Karpas-422 (cell line): ENCODE data around the gene SF1. TPM values are rescaled to one million over a fixed set of nuclear protein-coding genes. Genes with fewer than 3 reads are reported as not detected.

Experiments
- DNase-seq: peaks from one replicate; pipeline ENCODE4 v3.0.0-alpha.2; 2015
- H2AFZ ChIP-seq: fragments of 200-600 bp; sonication (generic); 2 replicates; pipeline ENCODE4 v1.6.1; 2014; ENCODE audit warnings: antibody characterized with exemption, low read length, mixed read lengths
- H3K27ac ChIP-seq: fragments of 200-600 bp; sonication (generic); 2 replicates; pipeline ENCODE4 v1.5.1; 2014; ENCODE audit warnings: mild to moderate bottlenecking, low read length, moderate library complexity
- H3K27me3 ChIP-seq: fragments of 200-600 bp; sonication (generic); 2 replicates; pipeline ENCODE4 v1.6.1; 2014; ENCODE audit warnings: low read length, mixed read lengths
- H3K36me3 ChIP-seq: fragments of 200-600 bp; sonication (generic); 2 replicates; pipeline ENCODE4 v1.6.1; 2014; ENCODE audit warnings: low read length, mixed read lengths; ENCODE audit not compliant: insufficient read depth
- H3K4me1 ChIP-seq: fragments of 200-600 bp; sonication (generic); 2 replicates; pipeline ENCODE4 v1.6.1; 2014; ENCODE audit warnings: mild to moderate bottlenecking, low read length, mixed read lengths
- H3K4me2 ChIP-seq: fragments of 200-600 bp; sonication (generic); 2 replicates; pipeline ENCODE4 v1.6.1; 2014; ENCODE audit warnings: low read length, low read depth, mild to moderate bottlenecking; ENCODE audit not compliant: poor library complexity, severe bottlenecking
- H3K4me3 ChIP-seq: fragments of 200-600 bp; sonication (generic); 2 replicates; pipeline ENCODE4 v1.5.1; 2014; ENCODE audit warnings: mild to moderate bottlenecking, antibody characterized with exemption, low read length, mixed read lengths
- H3K79me2 ChIP-seq: fragments of 200-600 bp; sonication (generic); 2 replicates; pipeline ENCODE4 v1.6.1; 2014; ENCODE audit warnings: mild to moderate bottlenecking, low read length, mixed read lengths
- H3K9ac ChIP-seq: fragments of 200-600 bp; sonication (generic); 2 replicates; pipeline ENCODE4 v1.6.0; 2014; ENCODE audit warnings: low read length
- H3K9me2 ChIP-seq: fragments of 200-600 bp; sonication (generic), shearing (Covaris generic); replicated peaks from 2 replicates; pipeline ENCODE4 v1.6.0; 2014; ENCODE audit warnings: mild to moderate bottlenecking, low read length, moderate library complexity; ENCODE audit not compliant: insufficient read depth
- H3K9me3 ChIP-seq: fragments of 300-700, 200-600 bp; sonication (generic); 2 replicates; pipeline ENCODE4 v1.6.1; 2014; ENCODE audit warnings: low read length, mixed read lengths
- H4K20me1 ChIP-seq: fragments of 200-600 bp; sonication (generic); 2 replicates; pipeline ENCODE4 v1.6.1; 2014; ENCODE audit warnings: mild to moderate bottlenecking, antibody characterized with exemption, low read length, low read depth; ENCODE audit not compliant: insufficient read depth
- total RNA-seq: library from RNA; depleted of rRNA; stranded (reverse); fragments of >200 nt; shearing (Covaris generic); gene quantifications from 2 replicates; pipeline ENCODE4 v1.2.3, GENCODE V29; 2014; ENCODE audit warnings: low replicate concordance

SF1 gene
- total RNA-seq, 1 experiment from 2014 or later, result 156 TPM

- H3K27ac ChIP-seq, result no peak overlapping the region
- no peaks in the 10 kb centered on the region for H4K20me1 ChIP-seq
- H3K4me1 ChIP-seq, result peaks cover 14% of the 10 kb centered on the region
- peaks cover under 1% of the 10 kb centered on the region for H3K79me2 ChIP-seq
- no peak overlapping the region for H3K4me2 ChIP-seq
- H3K36me3 ChIP-seq, result no peaks in the 10 kb centered on the region
- DNase-seq, result no peak
- H2AFZ ChIP-seq, result no peak overlapping the region
- no peak overlapping the region for H3K9ac ChIP-seq
- H3K4me3 ChIP-seq, result no peak overlapping the region
- no peaks in the 10 kb centered on the region for H3K9me2 ChIP-seq
- no peaks in the 10 kb centered on the region for H3K27me3 ChIP-seq
- H3K9me3 ChIP-seq, result no peaks in the 10 kb centered on the region
These were observed 36.4 kb upstream of the SF1 start for GRCh38 chr11:64814712-64815187.

DNA sequence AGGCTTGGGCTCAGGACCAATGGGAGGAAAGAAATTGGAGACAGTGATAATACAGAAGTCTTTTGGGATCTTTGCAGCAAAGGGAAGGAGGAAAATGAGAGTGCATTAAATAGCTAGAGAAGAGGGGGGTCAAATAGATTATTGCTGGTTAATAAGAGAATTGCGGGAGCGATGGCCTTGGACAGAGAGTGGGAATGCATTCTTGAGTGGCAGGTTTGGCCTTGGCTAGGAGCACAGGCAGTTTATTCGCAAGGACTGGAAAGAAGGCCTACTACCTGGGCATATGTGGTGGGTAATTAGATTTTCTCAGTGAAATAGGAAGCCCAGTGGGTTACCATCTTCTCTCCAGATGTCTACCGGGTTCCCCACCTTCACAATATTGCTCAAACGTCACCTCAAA, 35.5 kb upstream of the SF1 start:
- Histone ChIP-seq H3K27ac (no peak overlapping the region), H3K9me3 (no peaks in the 10 kb centered on the region), H3K36me3 (no peaks in the 10 kb centered on the region), H3K4me3 (no peak overlapping the region), H3K9me2 (no peaks in the 10 kb centered on the region), H3K4me1 (peaks cover 23% of the 10 kb centered on the region), H3K4me2 (no peak overlapping the region), H3K9ac (no peak overlapping the region), H3K79me2 (peaks cover 10% of the 10 kb centered on the region), H4K20me1 (no peaks in the 10 kb centered on the region), H3K27me3 (no peaks in the 10 kb centered on the region), H2AFZ (no peak overlapping the region)
- DNase-seq, result no peak

DNA sequence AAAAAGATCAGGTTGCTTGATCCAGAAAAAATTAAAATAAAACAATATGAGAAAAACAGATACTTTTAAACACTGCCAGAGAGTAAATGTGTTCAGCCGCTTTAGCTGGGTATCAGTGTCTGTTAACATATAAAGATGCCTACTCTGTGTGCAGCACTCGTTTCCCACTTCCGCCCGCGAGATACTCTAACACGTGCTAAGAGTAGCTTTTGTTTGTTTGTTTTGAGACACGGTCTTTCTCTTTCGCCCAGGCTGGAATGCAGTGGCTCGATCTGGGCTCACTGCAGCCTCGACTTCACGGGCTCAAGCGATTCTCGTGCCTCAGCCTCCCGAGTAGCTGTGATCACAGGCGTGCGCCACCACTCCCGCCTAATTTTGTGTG, 32.5 kb upstream of the SF1 start:
- no peaks in the 10 kb centered on the region for H3K9me2 ChIP-seq
- H3K4me1 ChIP-seq, result peaks cover 24% of the 10 kb centered on the region
- H3K79me2 ChIP-seq, result peaks cover 13% of the 10 kb centered on the region
- no peaks in the 10 kb centered on the region for H3K36me3 ChIP-seq
- H3K9ac ChIP-seq, result peak overlapping the region; percentile 90
- no peaks in the 10 kb centered on the region for H3K27me3 ChIP-seq
- H2AFZ ChIP-seq, result peak overlapping the region; percentile 87
- H3K9me3 ChIP-seq, result no peaks in the 10 kb centered on the region
- peak overlapping the region; percentile 92 for H3K4me3 ChIP-seq
- no peak overlapping the region for H3K27ac ChIP-seq
- H3K4me2 ChIP-seq, result peak overlapping the region; percentile 91
- H4K20me1 ChIP-seq, result no peaks in the 10 kb centered on the region
- DNase-seq, result no peak

GRCh38 chr11:64810271-64810890, 32.0 kb upstream of the SF1 start, which contains the start of gene MEN1:
Gene MEN1 (minus strand): TSS chr11:64810551. CDS start chr11:64810109, 442 bp downstream.
- peak; percentile 96 for DNase-seq
- peak within 1 kb of the TSS; percentile 91 for H3K4me2 ChIP-seq
- H3K27ac ChIP-seq, result no peak within 1 kb of the TSS
- H3K4me1 ChIP-seq, result peaks cover 24% of the 10 kb centered on the region
- peak within 1 kb of the TSS; percentile 87 for H2AFZ ChIP-seq
- H4K20me1 ChIP-seq, result no peaks in the 10 kb centered on the region
- peak within 1 kb of the TSS; percentile 90 for H3K9ac ChIP-seq
- no peaks in the 10 kb centered on the region for H3K27me3 ChIP-seq
- peak within 1 kb of the TSS; percentile 92 for H3K4me3 ChIP-seq
- no peaks in the 10 kb centered on the region for H3K36me3 ChIP-seq
- peaks cover 13% of the 10 kb centered on the region for H3K79me2 ChIP-seq
- H3K9me3 ChIP-seq, result no peaks in the 10 kb centered on the region
- no peaks in the 10 kb centered on the region for H3K9me2 ChIP-seq

DNA sequence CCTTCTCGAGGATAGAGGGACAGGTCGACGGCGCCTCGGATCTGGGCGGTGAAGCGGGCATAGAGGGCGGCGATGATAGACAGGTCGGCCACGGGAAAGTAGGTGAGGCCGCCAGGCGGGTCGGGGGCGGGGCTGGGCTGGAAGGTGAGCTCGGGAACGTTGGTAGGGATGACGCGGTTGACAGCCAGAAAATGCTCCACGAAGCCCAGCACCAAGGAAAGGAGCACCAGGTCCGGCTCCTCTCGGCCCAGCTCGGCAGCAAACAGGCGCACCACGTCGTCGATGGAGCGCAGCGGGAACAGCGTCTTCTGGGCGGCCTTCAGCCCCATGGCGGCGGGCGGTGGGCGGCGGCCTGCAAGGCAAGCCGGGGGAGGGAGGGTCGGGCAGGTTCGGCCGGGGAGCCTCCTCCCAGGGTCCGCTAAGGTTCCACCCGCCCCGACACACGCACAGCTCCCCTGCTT, 31.5 kb upstream of the SF1 start:
- H4K20me1 ChIP-seq, result no peaks in the 10 kb centered on the region
- no peak overlapping the region for H3K27ac ChIP-seq
- no peaks in the 10 kb centered on the region for H3K9me2 ChIP-seq
- no peaks in the 10 kb centered on the region for H3K36me3 ChIP-seq
- peak overlapping the region; percentile 90 for H3K9ac ChIP-seq
- H3K79me2 ChIP-seq, result peaks cover 13% of the 10 kb centered on the region
- H3K4me2 ChIP-seq, result peak overlapping the region; percentile 91
- peaks cover 22% of the 10 kb centered on the region for H3K4me1 ChIP-seq
- H3K27me3 ChIP-seq, result no peaks in the 10 kb centered on the region
- no peaks in the 10 kb centered on the region for H3K9me3 ChIP-seq
- peak; percentile 65 for DNase-seq
- H2AFZ ChIP-seq, result no peak overlapping the region
- peak overlapping the region; percentile 92 for H3K4me3 ChIP-seq

DNA sequence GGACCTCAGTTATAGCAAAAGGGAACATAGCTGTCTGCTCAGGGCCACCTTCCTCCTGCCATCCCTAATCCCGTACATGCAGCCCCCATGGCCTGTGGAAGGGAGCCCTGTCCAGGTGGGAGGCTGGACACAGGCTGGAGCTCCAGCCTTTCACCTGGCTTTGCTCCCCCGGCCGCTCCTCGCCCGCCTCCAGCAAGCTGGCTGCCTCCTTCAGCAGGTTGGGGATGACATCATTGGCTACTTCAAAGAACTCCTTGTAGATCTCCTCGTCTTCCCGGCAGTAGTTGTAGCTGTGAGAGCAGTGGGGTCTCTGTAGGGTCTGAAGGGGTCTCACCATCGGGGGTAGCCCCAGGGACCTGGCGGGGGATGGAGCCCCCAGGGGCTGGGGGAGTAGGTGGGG, 27.1 kb upstream of the SF1 start:
- H3K4me2 ChIP-seq, result no peak overlapping the region
- no peak for DNase-seq

DNA sequence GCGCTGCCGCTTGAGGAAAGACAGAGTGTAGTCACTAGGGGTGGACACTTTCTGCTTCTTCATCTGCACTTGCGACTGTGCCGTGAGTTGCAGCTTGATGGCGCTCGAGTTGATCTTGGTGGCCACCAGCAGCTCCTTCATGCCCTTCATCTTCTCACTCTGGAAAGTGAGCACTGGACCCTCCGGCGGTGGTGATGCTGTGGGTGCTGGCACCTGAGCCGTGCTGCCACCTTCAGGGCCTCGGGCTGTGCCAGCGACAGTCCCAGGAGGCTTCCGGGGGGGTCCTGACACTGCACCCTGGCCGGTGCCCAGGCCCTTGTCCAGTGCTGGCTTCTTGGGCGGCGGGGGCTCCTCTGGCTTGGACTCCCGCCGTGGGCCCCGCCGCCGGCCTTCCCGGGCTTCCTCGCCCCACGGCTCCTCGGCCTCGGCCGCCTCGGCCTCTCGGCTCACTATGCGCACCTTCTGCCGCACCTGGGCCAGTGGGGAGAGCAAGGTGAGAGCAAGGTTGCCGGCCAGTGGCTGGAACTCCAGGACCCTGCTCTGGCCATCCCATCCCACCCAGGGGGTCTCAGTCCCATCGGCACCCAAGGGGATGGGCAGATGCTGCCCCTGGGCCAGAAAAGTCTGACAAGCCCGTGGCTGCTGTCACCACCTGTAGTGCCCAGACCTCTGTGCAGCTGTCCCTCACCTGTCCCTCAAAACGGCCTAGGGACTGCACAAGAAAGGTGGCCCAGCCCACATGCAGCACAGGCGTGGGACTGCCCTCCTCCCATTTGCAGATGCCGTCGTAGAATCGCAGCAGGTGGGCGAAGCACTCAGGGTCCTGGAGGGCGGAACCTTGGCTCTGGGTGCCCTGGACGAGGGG, 26.2 kb upstream of the SF1 start:
- H3K9ac ChIP-seq, result peak overlapping the region; percentile 73
- H3K36me3 ChIP-seq, result no peaks in the 10 kb centered on the region
- no peaks in the 10 kb centered on the region for H3K9me2 ChIP-seq
- H3K27me3 ChIP-seq, result no peaks in the 10 kb centered on the region
- peak overlapping the region; percentile 69; the same call in 1 of the 2 replicates for H3K4me3 ChIP-seq
- H4K20me1 ChIP-seq, result no peaks in the 10 kb centered on the region
- H3K9me3 ChIP-seq, result no peaks in the 10 kb centered on the region
- H2AFZ ChIP-seq, result no peak overlapping the region
- peak; percentile 67 for DNase-seq
- peaks cover 16% of the 10 kb centered on the region for H3K79me2 ChIP-seq
- peak overlapping the region; percentile 82 for H3K4me2 ChIP-seq
- no peak overlapping the region for H3K27ac ChIP-seq
- peaks cover 47% of the 10 kb centered on the region for H3K4me1 ChIP-seq

More for the DNA sequence above, 27.1 kb upstream of the SF1 start:
- Histone ChIP-seq H2AFZ (no peak overlapping the region), H3K27me3 (no peaks in the 10 kb centered on the region), H3K27ac (no peak overlapping the region), H3K9me2 (no peaks in the 10 kb centered on the region), H3K79me2 (peaks cover 19% of the 10 kb centered on the region), H3K4me3 (no peak overlapping the region), H3K9ac (no peak overlapping the region), H3K36me3 (no peaks in the 10 kb centered on the region), H4K20me1 (no peaks in the 10 kb centered on the region), H3K4me1 (peaks cover 39% of the 10 kb centered on the region), H3K9me3 (no peaks in the 10 kb centered on the region)

- Histone ChIP-seq H3K27ac (peak overlapping the region; percentile 58), H3K79me2 (peaks cover 9% of the 10 kb centered on the region), H3K4me1 (peaks cover 46% of the 10 kb centered on the region), H3K9me2 (no peaks in the 10 kb centered on the region), H3K36me3 (no peaks in the 10 kb centered on the region), H3K4me3 (peak overlapping the region; percentile 69), H3K4me2 (peak overlapping the region; percentile 82), H3K9ac (peak overlapping the region; percentile 73), H2AFZ (no peak overlapping the region), H4K20me1 (no peaks in the 10 kb centered on the region), H3K27me3 (no peaks in the 10 kb centered on the region), H3K9me3 (no peaks in the 10 kb centered on the region)
- peak; percentile 63 for DNase-seq
These were observed 25.6 kb upstream of the SF1 start for GRCh38 chr11:64803846-64804345.
